Esophagus squamous epithelium (tissue), 5 donors: ENCODE data around the gene ZFP36. TPM values are rescaled to one million over a fixed set of nuclear protein-coding genes. Genes with fewer than 3 reads are reported as not detected.
A peak's percentile ranks its signal among the peaks of the same experiment; 100 is the strongest.

Experiments used
- DNase-seq: peaks from one replicate; lab custom pipeline; 2025; lab: John Stamatoyannopoulos, UW
- H3K27ac ChIP-seq, 4 donors: fragments of 200-600 bp; sonication (generic); one replicate each; pipeline ENCODE4 v1.5.1; 2016 to 2019; ENCODE audit warnings: mild to moderate bottlenecking in 1 of 4
- H3K27me3 ChIP-seq, 4 donors: fragments of 200-600 bp; sonication (generic); 1 replicate in 3 of 4; 2 replicates in 1 of 4; pipeline versions ENCODE4 v1.5.1 to v1.6.0; 2017 to 2021; ENCODE audit warnings: antibody characterized with exemption in 1 of 4
- H3K36me3 ChIP-seq, 3 donors: fragments of 200-600 bp; sonication (generic); one replicate each; pipeline ENCODE4 v1.5.1; 2016 to 2019
- H3K4me1 ChIP-seq, 3 donors: fragments of 200-600 bp; sonication (generic); one replicate each; pipeline ENCODE4 v1.5.1; 2017 to 2019
- H3K4me3 ChIP-seq, 4 donors: fragments of 200-600 bp; sonication (generic); 1 replicate in 3 of 4; 2 replicates in 1 of 4; pipeline ENCODE4 v1.5.1; 2016 to 2019; ENCODE audit warnings: mild to moderate bottlenecking in 2 of 4, moderate library complexity in 1 of 4
- H3K9me3 ChIP-seq, 3 donors: fragments of 200-600 bp; sonication (generic); one replicate each; pipeline ENCODE4 v1.5.1; 2016 to 2019
- POLR2A ChIP-seq, 4 donors: fragments of 450-650 bp; IDR thresholded peaks; one replicate each; pipeline ENCODE4 v1.6.1; 2017; ENCODE audit warnings: antibody characterized with exemption in 4 of 4, mild to moderate bottlenecking in 4 of 4, moderate library complexity in 3 of 4
- WGBS, 2 donors: methylation state at CpG; one replicate each; pipeline ENCODE4 v1.1.5; 2018; 5-methylcytosine and 5-hydroxymethylcytosine counted together
- intact Hi-C: fragments of 100-400 bp; cut with DNase I; formaldehyde crosslinking; loops from one replicate; pipeline ENCODE4 v1.15.0; 2022
- total RNA-seq, 4 donors: library from RNA; depleted of rRNA; stranded (reverse); fragments of >200 nt; gene quantifications; one replicate each; pipeline ENCODE4 v1.1.0, GENCODE V29; 2016
- TF ChIP-seq, protein P1 (sequence below), 6 experiments: fragments of 450-650 bp in 4 of 6; fragments of 200-600 bp in 2 of 6; sonication (generic) in 2 of 6; IDR thresholded peaks; one replicate each; pipeline ENCODE4 v1.5.1; 2016 to 2019; ENCODE audit warnings: antibody characterized with exemption in 6 of 6, mild to moderate bottlenecking in 4 of 6, moderate library complexity in 4 of 6
- donor health status: DM: yes; HTN: yes; CAD: no.

ZFP36 gene
- total RNA-seq, 4 donors from 2014 or later, result 72.1 to 230 (median 121) TPM

DNA sequence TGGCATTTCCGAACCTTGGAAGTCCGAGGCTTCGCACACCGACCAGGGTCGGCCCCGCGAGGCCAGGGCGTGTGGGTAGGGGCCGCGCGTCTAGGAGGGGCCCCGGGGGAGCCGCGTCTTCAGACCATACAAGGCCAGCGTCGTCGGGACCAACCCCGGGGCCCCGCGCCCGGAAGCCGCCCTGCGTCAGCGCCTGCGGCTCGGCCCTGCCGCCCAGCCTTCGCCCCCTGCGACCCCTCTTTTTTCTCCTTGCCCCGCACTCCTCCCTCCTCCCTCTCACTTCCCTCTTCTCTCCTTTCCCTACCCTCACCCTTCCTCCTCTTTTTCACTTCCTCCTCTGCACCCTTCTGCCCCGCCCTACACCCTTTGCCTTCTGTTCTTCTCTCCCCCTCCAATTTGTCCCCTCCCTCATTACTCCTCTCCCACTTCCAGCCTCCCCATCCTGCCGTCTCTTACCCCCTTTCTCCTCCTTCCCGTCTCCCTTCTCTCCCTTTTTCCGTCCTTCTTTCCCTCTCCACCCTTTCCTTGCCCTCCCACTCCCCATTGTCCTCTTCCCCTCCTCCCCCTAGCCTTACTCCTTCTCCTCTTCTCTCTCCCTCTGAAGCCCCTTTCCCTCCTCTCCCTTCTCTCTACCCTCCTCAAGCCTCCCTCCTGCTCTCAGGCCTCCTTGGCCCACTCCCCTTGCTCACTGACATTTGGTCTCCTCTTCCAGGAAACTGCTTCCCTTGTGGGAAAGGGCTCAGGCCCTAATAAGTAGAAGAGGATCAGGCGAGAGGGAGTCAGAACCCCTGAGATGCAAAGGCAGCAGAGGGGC, 3.6 kb downstream of the ZFP36 start:
- WGBS, 2 donors, result 2% methylated on average over 26 to 34 of the region's 35 CpGs
- H3K27me3 ChIP-seq, result no peaks in the 10 kb centered on the region
- peak overlapping the region; percentile 76 to 90 (median 79) for H3K4me3 ChIP-seq
- no peak for DNase-seq
- no peaks in the 10 kb centered on the region for H3K9me3 ChIP-seq
- H3K4me1 ChIP-seq, result peaks cover 27 to 63% (median 38%) of the 10 kb centered on the region in 3 donors
- intact Hi-C loops, result no loop called here
- TF ChIP-seq, protein P1, sequence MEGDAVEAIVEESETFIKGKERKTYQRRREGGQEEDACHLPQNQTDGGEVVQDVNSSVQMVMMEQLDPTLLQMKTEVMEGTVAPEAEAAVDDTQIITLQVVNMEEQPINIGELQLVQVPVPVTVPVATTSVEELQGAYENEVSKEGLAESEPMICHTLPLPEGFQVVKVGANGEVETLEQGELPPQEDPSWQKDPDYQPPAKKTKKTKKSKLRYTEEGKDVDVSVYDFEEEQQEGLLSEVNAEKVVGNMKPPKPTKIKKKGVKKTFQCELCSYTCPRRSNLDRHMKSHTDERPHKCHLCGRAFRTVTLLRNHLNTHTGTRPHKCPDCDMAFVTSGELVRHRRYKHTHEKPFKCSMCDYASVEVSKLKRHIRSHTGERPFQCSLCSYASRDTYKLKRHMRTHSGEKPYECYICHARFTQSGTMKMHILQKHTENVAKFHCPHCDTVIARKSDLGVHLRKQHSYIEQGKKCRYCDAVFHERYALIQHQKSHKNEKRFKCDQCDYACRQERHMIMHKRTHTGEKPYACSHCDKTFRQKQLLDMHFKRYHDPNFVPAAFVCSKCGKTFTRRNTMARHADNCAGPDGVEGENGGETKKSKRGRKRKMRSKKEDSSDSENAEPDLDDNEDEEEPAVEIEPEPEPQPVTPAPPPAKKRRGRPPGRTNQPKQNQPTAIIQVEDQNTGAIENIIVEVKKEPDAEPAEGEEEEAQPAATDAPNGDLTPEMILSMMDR (IDR thresholded peaks at IDR 0.05), result peak in 3 of 6 experiments; percentile 6 to 26 (median 18)
- peak in 2 of 4 donors; percentile 54 to 78 for TF ChIP-seq POLR2A (IDR thresholded peaks at IDR 0.05)
- H3K36me3 ChIP-seq, result peaks cover 11 to 21% (median 19%) of the 10 kb centered on the region in 3 donors
- peak overlapping the region; percentile 99 for H3K27ac ChIP-seq

- peak overlapping the region; percentile 99 for H3K27ac ChIP-seq
- H3K4me1 ChIP-seq, result peaks cover 21 to 63% (median 33%) of the 10 kb centered on the region in 3 donors
- no peaks in the 10 kb centered on the region for H3K9me3 ChIP-seq
- intact Hi-C loops, result no loop called here
- H3K36me3 ChIP-seq, result peaks cover 11 to 21% (median 19%) of the 10 kb centered on the region in 3 donors
- peak overlapping the region; percentile 76 to 90 (median 79) for H3K4me3 ChIP-seq
- TF ChIP-seq POLR2A (IDR thresholded peaks at IDR 0.05), result no peak
- TF ChIP-seq, protein P1 (IDR thresholded peaks at IDR 0.05), result no peak
- WGBS, 2 donors, result 20 to 44% methylated on average over 1 of the region's 1 CpG
- no peaks in the 10 kb centered on the region for H3K27me3 ChIP-seq
- DNase-seq, result no peak
These were observed 4.1 kb downstream of the ZFP36 start for GRCh38 chr19:39410831-39411080.

GRCh38 chr19:39411081-39411831, 4.6 kb downstream of the ZFP36 start:
- Histone ChIP-seq H3K27ac (peak overlapping the region; percentile 99), H3K4me1 (peaks cover 19 to 63% (median 32%) of the 10 kb centered on the region in 3 donors), H3K4me3 (peak overlapping the region; percentile 76 to 90 (median 79)), H3K36me3 (peaks cover 11 to 21% (median 19%) of the 10 kb centered on the region in 3 donors), H3K9me3 (no peaks in the 10 kb centered on the region), H3K27me3 (no peaks in the 10 kb centered on the region)
- intact Hi-C loops, result no loop called here
- TF ChIP-seq, protein P1 (IDR thresholded peaks at IDR 0.05), result no peak
- peak in 3 of 4 donors; percentile 4 to 48 (median 10) for TF ChIP-seq POLR2A (IDR thresholded peaks at IDR 0.05)
- no peak for DNase-seq
- WGBS, 2 donors, result 13 to 16% methylated on average over 9 of the region's 9 CpGs

GRCh38 chr19:39411832-39412099, 5.1 kb downstream of the ZFP36 start:
- Histone ChIP-seq H3K4me1 (peaks cover 19 to 67% (median 32%) of the 10 kb centered on the region in 3 donors), H3K36me3 (peaks cover 11 to 21% (median 19%) of the 10 kb centered on the region in 3 donors), H3K4me3 (peak overlapping the region in 3 of 4 donors; percentile 76 to 90 (median 82)), H3K9me3 (no peaks in the 10 kb centered on the region), H3K27ac (peak overlapping the region; percentile 99), H3K27me3 (no peaks in the 10 kb centered on the region)
- TF ChIP-seq POLR2A (IDR thresholded peaks at IDR 0.05), result no peak
- TF ChIP-seq, protein P1 (IDR thresholded peaks at IDR 0.05), result peak; percentile 87 to 100 (median 98)
- WGBS, 2 donors, result 0 to 1% methylated on average over 7 of the region's 7 CpGs
- intact Hi-C loops, result no loop called here
- DNase-seq, result peak; percentile 70
